Gastroesophageal sphincter (tissue), 3 donors: ENCODE measurements around the gene MYO3B.

Experiments used
- CTCF ChIP-seq, 4 experiments: fragments of 200-600 bp in 2 of 4; fragments of 450-650 bp in 2 of 4; sonication (generic) in 1 of 4; IDR thresholded peaks; one replicate each; pipeline ENCODE4 v1.5.1; 2017 to 2019; ENCODE audit warnings: antibody characterized with exemption in 4 of 4, mild to moderate bottlenecking in 2 of 4, moderate library complexity in 2 of 4
- POLR2A ChIP-seq, 2 donors: fragments of 450-650 bp; IDR thresholded peaks; one replicate each; pipeline ENCODE4 v1.6.1; 2017; ENCODE audit warnings: antibody characterized with exemption in 2 of 2, mild to moderate bottlenecking in 2 of 2, moderate library complexity in 1 of 2
- POLR2AphosphoS5 ChIP-seq: sonication (generic); formaldehyde crosslinking; IDR thresholded peaks from one replicate; pipeline ENCODE4 v1.6.1; 2017; ENCODE audit warnings: antibody characterized with exemption

- TF ChIP-seq POLR2A (IDR thresholded peaks at IDR 0.05) (no peak), CTCF (IDR thresholded peaks at IDR 0.05) (no peak), POLR2AphosphoS5 (no peak)
Observed at GRCh38 chr2:170665743-170666142, 487.8 kb downstream of the MYO3B start.
